Testis (tissue), 2 donors: Measurements from ENCODE around the gene HYAL3.

ENCODE experiments used
- POLR2A ChIP-seq: fragments of 450-650 bp; IDR thresholded peaks from one replicate; pipeline ENCODE4 v1.6.1; 2017; ENCODE audit warnings: antibody characterized with exemption, mild to moderate bottlenecking, moderate library complexity
- TF ChIP-seq, protein P1 (sequence below), 3 experiments: fragments of 450-650 bp in 2 of 3; fragments of 200-600 bp in 1 of 3; sonication (generic) in 1 of 3; IDR thresholded peaks; one replicate each; pipeline ENCODE4 v1.5.1; 2016 to 2019; ENCODE audit warnings: antibody characterized with exemption in 3 of 3, mild to moderate bottlenecking in 2 of 3, moderate library complexity in 1 of 3

DNA sequence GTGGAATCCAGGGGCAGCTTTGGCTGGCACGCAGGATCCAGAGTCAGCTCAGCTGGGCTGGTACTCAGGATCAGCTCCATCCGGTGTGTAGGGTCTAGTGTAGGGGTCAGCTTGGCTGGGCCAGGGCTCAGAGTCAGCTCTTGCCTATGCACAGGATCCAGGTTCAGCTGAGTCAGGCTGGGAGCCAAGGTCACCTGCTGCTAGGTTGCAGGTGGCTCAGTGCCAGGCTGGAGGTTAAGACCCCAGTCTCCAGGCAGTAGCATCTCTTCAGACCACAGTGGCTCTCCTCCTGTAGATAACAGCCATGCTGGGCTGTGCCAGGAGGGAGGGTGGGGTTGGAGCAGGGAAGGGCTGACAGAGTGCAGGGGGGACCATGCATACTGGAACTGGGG lies 1.8 kb downstream of the HYAL3 start:
- TF ChIP-seq, protein P1, sequence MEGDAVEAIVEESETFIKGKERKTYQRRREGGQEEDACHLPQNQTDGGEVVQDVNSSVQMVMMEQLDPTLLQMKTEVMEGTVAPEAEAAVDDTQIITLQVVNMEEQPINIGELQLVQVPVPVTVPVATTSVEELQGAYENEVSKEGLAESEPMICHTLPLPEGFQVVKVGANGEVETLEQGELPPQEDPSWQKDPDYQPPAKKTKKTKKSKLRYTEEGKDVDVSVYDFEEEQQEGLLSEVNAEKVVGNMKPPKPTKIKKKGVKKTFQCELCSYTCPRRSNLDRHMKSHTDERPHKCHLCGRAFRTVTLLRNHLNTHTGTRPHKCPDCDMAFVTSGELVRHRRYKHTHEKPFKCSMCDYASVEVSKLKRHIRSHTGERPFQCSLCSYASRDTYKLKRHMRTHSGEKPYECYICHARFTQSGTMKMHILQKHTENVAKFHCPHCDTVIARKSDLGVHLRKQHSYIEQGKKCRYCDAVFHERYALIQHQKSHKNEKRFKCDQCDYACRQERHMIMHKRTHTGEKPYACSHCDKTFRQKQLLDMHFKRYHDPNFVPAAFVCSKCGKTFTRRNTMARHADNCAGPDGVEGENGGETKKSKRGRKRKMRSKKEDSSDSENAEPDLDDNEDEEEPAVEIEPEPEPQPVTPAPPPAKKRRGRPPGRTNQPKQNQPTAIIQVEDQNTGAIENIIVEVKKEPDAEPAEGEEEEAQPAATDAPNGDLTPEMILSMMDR (IDR thresholded peaks at IDR 0.05): no peak
- no peak for TF ChIP-seq POLR2A
